GM21737 (cell line): ENCODE results near the gene CALN1.

Experiments used
- ATAC-seq: cut with Tn5 transposase; IDR thresholded peaks from one replicate; pipeline ENCODE4 v1.9.1; 2021; ENCODE audit warnings: mild to moderate bottlenecking, moderate library complexity; ENCODE audit not compliant: unreplicated experiment

The CALN1 gene

DNA sequence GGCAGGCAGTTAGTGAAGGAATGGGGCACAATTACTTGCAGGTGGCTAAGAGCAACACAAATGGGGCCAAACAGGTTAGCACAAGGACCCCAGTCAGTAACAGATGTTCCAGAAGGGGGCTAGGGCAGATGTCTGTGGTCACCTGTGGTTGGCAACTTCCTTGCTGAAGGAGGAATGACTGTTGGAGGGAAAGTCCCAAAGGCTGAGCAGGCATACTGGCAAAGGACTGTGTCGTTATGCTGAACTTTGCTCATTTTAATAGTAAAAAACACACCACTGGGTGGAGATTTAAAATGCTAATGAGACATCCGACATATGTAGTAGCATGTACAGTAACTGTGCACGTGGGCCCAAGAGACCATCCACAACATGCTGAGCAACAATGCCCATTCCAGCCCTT, 511.6 kb downstream of the CALN1 start:
- ATAC-seq = no peak

GRCh38 chr7:71896535-71896934, 515.6 kb downstream of the CALN1 start:
- no peak for ATAC-seq

DNA sequence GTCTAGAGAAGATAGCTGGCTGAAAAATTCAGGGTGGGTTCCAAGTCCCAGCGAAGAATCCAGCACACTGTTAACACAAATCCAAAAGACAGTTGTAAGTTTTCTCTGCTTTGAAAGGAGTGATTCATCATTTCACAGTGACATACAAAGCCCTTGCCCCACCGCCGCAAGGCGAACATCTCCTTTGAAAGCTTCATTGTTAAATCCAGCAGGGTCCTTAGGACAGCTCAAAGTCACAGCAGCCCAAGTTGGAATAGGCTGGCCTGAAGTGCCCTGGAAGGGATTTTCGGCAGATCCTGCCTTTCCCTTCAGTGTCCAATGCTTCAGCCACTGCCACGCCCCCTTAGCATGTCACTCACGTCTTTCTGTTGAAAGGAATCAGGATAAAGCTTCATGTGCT, 526.1 kb downstream of the CALN1 start:
- no peak for ATAC-seq

GRCh38 chr7:71885487-71885886, 526.7 kb downstream of the CALN1 start:
- no peak for ATAC-seq

GRCh38 chr7:71883415-71883814, 528.7 kb downstream of the CALN1 start:
- no peak for ATAC-seq

- ATAC-seq = no peak
These were observed 540.7 kb downstream of the CALN1 start for GRCh38 chr7:71871446-71871845.

DNA sequence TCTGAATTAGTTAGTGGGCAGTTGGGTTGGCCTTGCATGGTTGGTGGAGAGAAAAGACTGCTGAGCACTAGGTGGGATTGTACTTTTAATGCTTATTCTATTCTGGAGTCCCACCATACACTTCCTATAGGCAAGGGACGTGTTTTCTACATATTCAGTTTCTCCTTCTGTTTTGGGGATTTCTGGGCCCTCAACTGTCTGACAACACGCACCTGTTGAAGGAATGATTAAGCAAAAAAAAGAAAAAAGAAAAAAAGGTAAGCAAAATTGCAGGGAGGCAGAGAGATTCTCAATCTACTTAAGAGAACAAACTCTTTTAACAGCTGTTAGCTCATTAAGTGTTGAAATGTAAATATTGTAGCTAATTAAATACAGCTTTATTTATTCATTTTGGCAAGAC, 541.3 kb downstream of the CALN1 start:
- ATAC-seq = no peak

DNA sequence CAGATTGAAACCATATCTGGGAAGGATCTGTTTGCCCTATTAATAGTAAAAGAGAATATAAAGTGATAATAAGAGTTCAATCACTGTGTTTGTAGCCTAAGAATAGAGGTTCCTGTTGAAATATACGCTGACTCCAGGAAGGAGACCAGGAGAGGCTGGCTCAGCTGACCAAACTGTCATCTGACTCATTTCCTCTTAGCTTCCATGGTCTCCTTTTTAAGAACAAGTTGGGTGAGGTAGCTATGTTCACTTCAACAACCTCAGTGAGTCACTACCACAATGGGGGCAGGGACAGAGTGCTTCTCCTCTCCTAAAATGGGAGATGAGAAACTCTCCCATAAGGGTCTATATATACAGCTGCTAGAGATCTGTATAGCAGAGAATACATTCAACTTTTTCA, 543.3 kb downstream of the CALN1 start:
- ATAC-seq = no peak

- no peak for ATAC-seq
These were observed 544.5 kb downstream of the CALN1 start for GRCh38 chr7:71867626-71868025.

- ATAC-seq = no peak
These were observed 547.0 kb downstream of the CALN1 start for GRCh38 chr7:71865172-71865571.

DNA sequence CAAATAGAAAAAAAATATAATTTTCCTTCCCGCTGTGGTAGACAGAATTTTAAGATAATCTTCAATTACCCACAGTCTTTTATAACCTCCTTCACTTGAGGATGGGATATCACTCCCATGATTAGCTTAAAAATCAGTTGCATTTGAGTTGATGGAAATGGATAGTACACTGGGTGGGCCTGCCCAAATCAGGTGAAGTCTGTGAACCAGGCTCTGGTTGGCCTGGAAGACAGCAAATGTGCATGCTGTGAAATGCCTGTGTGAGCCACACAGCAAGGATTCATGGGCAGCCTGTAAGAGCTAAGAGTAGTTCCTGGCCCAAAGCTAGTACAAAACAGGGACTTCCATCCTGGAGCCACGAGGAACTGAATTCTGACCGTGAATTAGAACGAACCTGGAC, 548.0 kb downstream of the CALN1 start:
- no peak for ATAC-seq

DNA sequence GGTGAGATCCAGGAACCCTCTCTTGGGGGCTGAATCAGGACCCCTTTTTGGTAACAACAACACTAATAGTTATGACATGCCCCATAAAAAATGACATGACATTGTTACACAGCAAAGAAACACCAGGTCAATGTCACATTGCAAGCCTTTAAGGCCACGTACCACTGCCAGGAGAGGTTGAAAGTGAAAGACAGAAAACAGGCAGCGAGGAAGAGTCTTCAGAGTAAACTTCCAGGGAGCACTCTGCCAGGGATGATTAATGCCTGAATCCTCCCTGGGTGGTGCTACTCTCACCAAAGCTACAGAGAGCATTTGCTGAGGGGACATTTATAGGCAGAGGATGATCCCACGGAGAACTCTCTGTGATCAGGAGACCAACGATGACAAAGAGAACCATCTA, 551.6 kb downstream of the CALN1 start:
- ATAC-seq = no peak

GRCh38 chr7:71857338-71857737, 554.8 kb downstream of the CALN1 start:
- no peak for ATAC-seq

GRCh38 chr7:71854546-71855397, 557.4 kb downstream of the CALN1 start:
- ATAC-seq = no peak

DNA sequence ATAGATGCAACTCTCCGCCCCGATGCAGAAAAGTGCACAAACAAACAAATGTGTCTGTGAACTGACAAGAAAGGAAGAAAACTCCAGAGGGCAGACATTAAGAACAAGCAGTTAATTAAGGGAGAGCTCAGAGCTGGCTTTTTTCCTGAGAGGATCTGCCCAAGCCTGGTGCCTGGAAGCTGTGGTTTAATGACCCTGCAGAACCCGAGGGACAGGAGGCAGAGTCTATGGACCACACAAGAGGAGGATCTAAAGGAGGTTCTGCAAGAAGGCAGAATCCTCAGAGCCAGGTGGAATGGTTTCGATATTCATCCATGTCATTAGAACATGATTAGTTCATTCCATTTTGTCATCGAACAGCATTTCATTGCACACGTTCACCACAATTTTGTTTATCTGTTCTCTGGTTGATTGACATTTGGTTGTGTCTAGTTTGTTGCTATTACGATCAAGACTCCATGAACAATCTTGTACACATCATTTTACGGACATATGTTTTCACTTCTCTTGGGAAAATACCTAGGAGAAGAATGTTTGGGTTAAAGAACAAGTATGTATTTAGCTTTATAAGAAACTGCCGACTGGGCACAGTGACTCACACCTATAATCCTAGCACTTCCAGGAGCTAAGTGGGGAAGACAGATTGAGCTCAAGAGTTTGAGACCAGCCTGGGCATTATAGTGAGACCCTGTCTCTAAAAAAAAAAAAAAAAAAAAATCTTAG, 560.2 kb downstream of the CALN1 start:
- ATAC-seq = no peak

GRCh38 chr7:71846160-71846559, 566.0 kb downstream of the CALN1 start:
- no peak for ATAC-seq

GRCh38 chr7:71843676-71844075, 568.5 kb downstream of the CALN1 start:
- no peak for ATAC-seq

DNA sequence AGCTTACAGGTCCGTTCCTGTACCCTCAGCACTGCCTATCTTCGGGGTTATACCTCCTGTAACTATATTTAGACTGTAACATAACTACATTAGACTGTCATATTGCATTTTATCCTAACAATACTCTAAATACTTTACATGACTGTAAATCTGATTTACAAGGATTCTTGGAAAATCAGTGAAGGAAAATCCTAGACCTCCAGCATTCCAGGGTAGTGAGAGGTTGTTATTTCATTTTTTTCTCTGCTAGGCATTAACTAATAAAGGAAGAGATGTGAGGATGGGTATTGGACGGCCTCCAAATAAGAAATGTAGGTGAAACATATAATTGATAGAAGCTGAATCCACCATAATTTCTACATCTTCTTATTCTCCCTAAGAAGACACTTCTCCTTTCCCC, 569.4 kb downstream of the CALN1 start:
- ATAC-seq = no peak

- no peak for ATAC-seq
These were observed 569.8 kb downstream of the CALN1 start for GRCh38 chr7:71842381-71842780.

GRCh38 chr7:71835056-71835455, 577.1 kb downstream of the CALN1 start:
- ATAC-seq = no peak

GRCh38 chr7:71829515-71829914, 582.6 kb downstream of the CALN1 start:
- no peak for ATAC-seq

GRCh38 chr7:71828361-71828760, 583.8 kb downstream of the CALN1 start:
- ATAC-seq = no peak
